Panc1 (cell line): ENCODE results near the gene SNTG2.

Source experiments
- CTCF ChIP-seq: fragments of 450-650 bp; IDR thresholded peaks from 2 replicates; pipeline ENCODE4 v1.5.1; 2017; ENCODE audit warnings: mild to moderate bottlenecking
- POLR2AphosphoS5 ChIP-seq: IDR thresholded peaks from 2 replicates; pipeline ENCODE4 v1.6.1; 2012; ENCODE audit warnings: mild to moderate bottlenecking, low read depth, low read length, moderate library complexity

- no peak for TF ChIP-seq CTCF
- TF ChIP-seq POLR2AphosphoS5, result no peak
Measured at GRCh38 chr2:1101982-1102590, 151.4 kb downstream of the SNTG2 start.
